ENCODE results near the gene SHB. TPM values are rescaled to one million over a fixed set of nuclear protein-coding genes. Genes with fewer than 3 reads are reported as not detected.

Gene SHB
- polyA plus RNA-seq, 2 of the 4 experiments (the other 2 are of a cell fraction) = 15.4 to 22.0 TPM

DNA sequence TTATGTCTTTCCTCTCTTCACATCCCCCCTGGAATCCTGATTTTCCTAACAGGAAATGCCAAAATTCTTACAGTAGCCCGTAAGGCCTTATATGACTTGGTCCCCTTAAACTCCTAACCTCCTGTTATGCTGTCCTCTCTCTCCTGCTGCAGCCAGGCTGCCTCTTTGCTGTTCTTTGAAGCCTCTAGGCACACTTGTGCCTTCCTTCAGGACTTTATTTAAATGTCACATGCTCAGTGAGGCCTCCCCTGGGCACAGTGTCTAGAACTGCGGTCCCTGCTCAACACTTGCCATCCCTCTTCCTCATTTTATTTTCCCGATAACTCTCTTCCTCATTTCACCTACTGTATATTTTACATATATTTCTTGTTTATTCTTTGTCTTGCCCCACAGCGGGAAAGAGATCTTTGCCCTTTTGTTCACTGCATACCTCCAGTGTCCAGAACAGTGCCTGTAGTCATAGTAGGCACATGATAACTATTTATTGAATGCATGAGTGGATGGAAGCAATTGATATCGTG, 5.5 kb upstream of the SHB start:
- DNase-seq (ENCODE audit: low read depth in 1 of 2, low spot score in 1 of 2) (no peak), ATAC-seq (no peak), FAIRE-seq (no peak)
- Histone ChIP-seq H3K4me3 (no peak overlapping the region), H3K9me3 (no peaks in the 10 kb centered on the region), H3K27ac (no peak overlapping the region), H3K4me2 (no peak overlapping the region), H3K4me1 (peaks cover 10% of the 10 kb centered on the region)
- TF ChIP-seq KDM5A (IDR thresholded peaks at IDR 0.05) (no peak), HOXB13 (CRISPR knock-in tag; IDR thresholded peaks at IDR 0.05; ENCODE audit: low read depth) (no peak), BCL3 (IDR thresholded peaks at IDR 0.05) (no peak), ZC3H11A (IDR thresholded peaks at IDR 0.05) (no peak), HMGXB4 (CRISPR knock-in tag; IDR thresholded peaks at IDR 0.05; ENCODE audit: borderline replicate concordance) (no peak), RNF2 (IDR thresholded peaks at IDR 0.05; ENCODE audit: borderline replicate concordance, low read depth) (no peak), GATA3 (IDR thresholded peaks at IDR 0.05; ENCODE audit: borderline replicate concordance) (no peak), NPAS2 (CRISPR knock-in tag; IDR thresholded peaks at IDR 0.05; ENCODE audit: borderline replicate concordance) (no peak)
- TF ChIP-seq, protein P1, sequence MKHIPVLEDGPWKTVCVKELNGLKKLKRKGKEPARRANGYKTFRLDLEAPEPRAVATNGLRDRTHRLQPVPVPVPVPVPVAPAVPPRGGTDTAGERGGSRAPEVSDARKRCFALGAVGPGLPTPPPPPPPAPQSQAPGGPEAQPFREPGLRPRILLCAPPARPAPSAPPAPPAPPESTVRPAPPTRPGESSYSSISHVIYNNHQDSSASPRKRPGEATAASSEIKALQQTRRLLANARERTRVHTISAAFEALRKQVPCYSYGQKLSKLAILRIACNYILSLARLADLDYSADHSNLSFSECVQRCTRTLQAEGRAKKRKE (CRISPR knock-in tag; IDR thresholded peaks at IDR 0.05; ENCODE audit: low read depth) = no peak
- 84% methylated on average over 5 of the region's 5 CpGs for WGBS (ENCODE audit: missing lambda C conversion rate)
- POLR2A ChIA-PET = no interaction called here
- CTCF ChIA-PET = interaction anchor here (1.0 kb wide), 1 partner anchor 14 kb away, joined by 4 read pairs; no protein-coding TSS in a partner anchor

GRCh38 chr9:38073882-38074281, 4.9 kb upstream of the SHB start:
- ATAC-seq = no peak
- ChIA-PET POLR2A (interaction anchor here (0.5 kb wide), 1 partner anchor 197 kb away, joined by 8 read pairs; no protein-coding TSS in a partner anchor), CTCF (interaction anchor here (1.4 to 4.0 kb wide), 2 partner anchors 14 to 160 kb away, joined by 8 to 26 read pairs; no protein-coding TSS in a partner anchor)
- no peak for FAIRE-seq
- TF ChIP-seq RCOR1 (IDR thresholded peaks at IDR 0.05; ENCODE audit: low read depth, low read length) = no peak
- TF ChIP-seq POLR2A (IDR thresholded peaks at IDR 0.05; ENCODE audit: low read length) = no peak
- no peak for TF ChIP-seq RNF2 (IDR thresholded peaks at IDR 0.05; ENCODE audit: borderline replicate concordance, low read depth)
- TF ChIP-seq ZSCAN20 (CRISPR knock-in tag; IDR thresholded peaks at IDR 0.05) = no peak
- TF ChIP-seq, protein P1 (CRISPR knock-in tag; IDR thresholded peaks at IDR 0.05; ENCODE audit: low read depth) = no peak
- no peak for TF ChIP-seq FOXS1 (CRISPR knock-in tag; IDR thresholded peaks at IDR 0.05)
- TF ChIP-seq RFX5 (IDR thresholded peaks at IDR 0.05) = no peak
- no peak for TF ChIP-seq CBX8 (IDR thresholded peaks at IDR 0.05)
- no peak for TF ChIP-seq CHD4 (IDR thresholded peaks at IDR 0.05; ENCODE audit: borderline replicate concordance)
- no peak for TF ChIP-seq HDAC2 (IDR thresholded peaks at IDR 0.05)
- TF ChIP-seq FOSL2 (IDR thresholded peaks at IDR 0.05) = no peak
- no peak for TF ChIP-seq FOSL2 (CRISPR knock-in tag; IDR thresholded peaks at IDR 0.05)
- no peak for TF ChIP-seq RARB (CRISPR knock-in tag; IDR thresholded peaks at IDR 0.05)
- no peak for TF ChIP-seq MAFK (IDR thresholded peaks at IDR 0.05; ENCODE audit: partially characterized antibody)
- TF ChIP-seq HOXB13 (CRISPR knock-in tag; IDR thresholded peaks at IDR 0.05; ENCODE audit: low read depth) = no peak
- WGBS (ENCODE audit: missing lambda C conversion rate) = 87% methylated on average over 3 of the region's 3 CpGs
- Histone ChIP-seq H3K4me3 (no peak overlapping the region), H3K27ac (no peak overlapping the region), H3K4me1 (peaks cover 10% of the 10 kb centered on the region), H3K4me2 (no peak overlapping the region), H3K9me3 (no peaks in the 10 kb centered on the region)
- no peak for DNase-seq (ENCODE audit: low read depth in 1 of 2, low spot score in 1 of 2)

All from A549 (cell line).